GM18502 (cell line): ENCODE results near the gene FOXN3.
A peak's percentile ranks its signal among the peaks of the same experiment; 100 is the strongest.

Experiments
- ATAC-seq: cut with Tn5 transposase; IDR thresholded peaks from one replicate; pipeline ENCODE4 v1.9.1; 2021; ENCODE audit warnings: mild to moderate bottlenecking; ENCODE audit not compliant: unreplicated experiment, poor library complexity

The FOXN3 gene

DNA sequence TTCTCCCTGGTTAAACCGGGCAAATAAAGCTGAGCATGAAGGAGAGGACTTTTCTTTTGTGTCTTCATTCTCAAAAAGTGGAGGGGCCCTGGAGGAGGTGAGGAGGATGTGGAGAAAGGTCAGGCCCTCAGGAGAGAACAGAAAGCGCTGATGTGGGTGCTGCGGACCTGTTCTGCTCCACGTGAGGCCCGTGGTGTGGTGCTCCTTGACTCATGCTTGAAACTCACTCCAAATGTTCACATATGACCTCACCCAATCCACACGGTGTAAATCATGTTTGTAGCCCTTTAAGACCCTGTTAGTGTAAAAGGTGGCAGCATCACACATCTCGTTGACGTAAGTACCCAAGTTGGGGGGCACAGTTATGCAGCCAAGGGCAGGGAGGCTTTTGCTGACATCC lies 126.2 kb downstream of the FOXN3 start:
- no peak for ATAC-seq

- ATAC-seq: no peak
Observed at GRCh38 chr14:89289477-89289876, 127.6 kb downstream of the FOXN3 start.

DNA sequence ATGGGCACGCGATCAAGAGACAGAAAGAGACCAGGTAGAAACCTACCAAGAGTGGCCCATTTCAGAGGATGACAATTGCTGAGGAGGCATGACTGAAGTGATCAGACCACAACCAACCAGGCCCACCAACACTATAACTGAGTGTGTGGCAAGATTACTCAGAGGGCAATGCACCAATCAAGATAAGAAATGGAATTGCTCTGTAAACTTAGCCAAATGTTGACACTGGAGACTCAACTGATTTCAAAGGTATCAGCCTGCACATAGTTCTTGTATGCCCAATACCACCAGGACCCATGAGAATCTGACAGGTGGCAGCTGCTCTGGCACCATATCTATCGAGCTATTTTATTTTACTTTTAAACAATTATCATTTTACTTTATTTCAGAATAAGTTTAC lies 128.9 kb downstream of the FOXN3 start:
- no peak for ATAC-seq

DNA sequence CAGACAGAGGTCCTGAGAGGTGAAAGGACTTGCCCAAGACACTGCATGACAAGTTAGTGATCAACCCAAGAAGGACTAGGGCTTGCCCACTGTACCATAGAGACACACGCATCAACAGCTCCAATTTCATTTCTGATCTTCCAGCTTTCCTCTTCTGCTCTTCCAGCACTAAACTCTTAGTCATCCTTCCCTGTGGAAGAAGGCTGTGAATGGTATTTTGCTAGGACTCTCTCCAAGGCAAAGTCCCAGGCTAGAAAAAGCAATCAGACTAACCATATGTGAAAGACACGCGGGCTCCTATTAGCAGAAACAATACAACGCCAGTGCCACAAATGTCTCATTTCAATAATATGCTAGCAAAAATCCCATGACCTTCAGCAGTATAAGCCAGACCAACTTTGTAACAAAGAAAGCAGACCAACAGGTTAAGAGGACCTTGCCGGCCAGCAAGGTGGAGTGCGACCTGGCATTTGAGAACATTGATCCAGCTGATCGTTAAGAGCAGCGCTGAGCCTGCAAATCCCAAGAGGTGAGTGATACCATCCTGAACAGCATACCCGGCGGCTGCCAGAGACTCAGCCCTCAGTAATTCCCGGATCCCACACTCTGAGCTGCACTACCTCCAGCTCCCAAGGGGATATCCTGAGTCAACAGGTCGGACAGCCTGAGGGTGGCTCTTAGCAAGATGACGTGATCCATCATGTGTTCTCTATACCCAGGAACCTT lies 132.5 kb downstream of the FOXN3 start:
- ATAC-seq: no peak

GRCh38 chr14:89283327-89284060 lies 133.5 kb downstream of the FOXN3 start:
- ATAC-seq: peak; percentile 71

DNA sequence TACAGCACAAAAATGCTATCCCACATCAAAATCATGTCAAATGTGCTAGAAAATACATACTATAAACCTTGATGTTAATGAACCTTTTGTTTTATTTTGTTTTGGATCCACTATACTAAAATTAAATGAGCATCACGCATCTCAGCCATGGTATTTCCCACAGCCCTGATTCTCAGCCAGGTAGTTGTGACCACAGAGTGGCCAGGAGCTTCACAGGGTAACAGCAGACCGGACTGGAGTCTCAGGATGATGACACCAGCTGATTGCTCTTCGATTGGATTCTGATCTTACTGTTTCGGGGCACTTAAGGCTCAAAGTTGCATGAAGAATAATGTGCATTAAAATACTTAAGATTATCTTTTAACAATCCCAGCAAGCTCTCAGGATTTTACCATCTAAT lies 134.8 kb downstream of the FOXN3 start:
- no peak for ATAC-seq

GRCh38 chr14:89280600-89280999 lies 136.4 kb downstream of the FOXN3 start:
- no peak for ATAC-seq

DNA sequence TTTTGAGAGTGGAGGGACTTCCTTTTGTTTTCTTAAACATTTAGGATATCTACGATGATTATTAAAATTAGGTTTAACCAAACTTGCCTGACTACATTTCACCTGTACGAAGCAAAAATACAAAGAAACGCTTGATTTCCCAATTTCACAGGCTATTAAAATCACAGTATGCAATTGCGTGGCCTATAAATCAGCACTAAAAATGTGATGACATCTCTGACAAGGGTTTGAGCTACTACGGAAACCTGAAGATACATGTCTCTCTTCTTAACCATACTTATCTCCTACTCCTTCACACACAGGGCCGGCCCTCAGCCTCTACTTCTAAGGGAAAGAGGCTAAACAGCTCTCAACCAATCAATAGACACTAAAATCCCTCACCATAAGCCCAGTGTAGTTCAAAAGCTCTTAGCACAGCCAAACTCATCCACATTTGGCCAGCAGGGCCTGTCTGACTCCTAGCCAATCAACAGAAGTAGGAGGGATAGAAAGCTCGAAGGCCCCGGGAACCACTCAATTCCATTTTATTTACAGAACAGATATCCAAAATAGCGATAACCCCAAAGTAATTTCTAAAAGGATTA lies 137.3 kb downstream of the FOXN3 start:
- no peak for ATAC-seq

DNA sequence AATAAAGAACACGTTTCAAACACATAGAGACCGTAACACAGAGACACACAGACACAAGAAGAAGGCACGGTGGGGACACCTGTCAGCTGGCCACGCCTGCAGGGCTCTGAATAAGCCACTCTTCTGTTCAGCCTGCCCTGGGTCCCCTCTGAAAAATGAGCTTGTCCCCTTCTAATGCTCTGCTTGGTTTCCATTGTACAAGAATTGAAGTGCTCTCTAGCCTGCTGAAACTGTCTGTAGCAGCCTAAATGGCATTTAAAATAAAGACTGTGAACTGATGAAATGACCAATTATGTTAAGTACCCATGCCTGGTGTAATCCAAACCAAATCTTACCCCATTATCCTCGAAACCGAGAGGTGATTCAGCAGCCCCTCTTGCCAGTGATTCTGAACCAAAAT lies 139.8 kb downstream of the FOXN3 start:
- no peak for ATAC-seq

DNA sequence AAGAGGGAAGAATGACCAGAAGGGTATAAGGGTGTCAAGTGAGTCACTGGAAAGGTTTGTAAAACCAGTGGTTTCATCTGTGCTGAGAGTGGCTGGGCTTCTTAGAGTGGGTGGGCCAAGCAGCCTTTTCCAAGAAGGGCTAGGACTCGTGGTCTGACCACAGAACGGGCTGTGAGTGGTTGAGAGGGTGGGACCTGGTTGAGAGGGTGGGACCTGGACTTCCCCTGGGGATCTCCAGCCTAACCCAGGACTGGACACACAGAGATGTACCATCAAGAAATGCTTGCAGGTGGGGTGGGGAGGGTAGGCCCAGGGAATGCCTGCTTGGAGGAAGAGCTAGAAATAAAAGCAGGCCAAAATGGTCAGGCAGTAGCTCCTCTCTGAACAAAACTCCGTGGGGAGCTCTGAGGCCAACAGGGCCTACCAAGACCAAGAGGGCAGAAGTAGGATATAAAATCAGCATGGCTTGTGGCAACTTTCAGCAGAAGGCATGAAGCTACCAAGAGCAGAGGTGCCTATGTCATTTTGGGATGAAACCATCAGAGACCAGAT lies 140.5 kb downstream of the FOXN3 start:
- ATAC-seq: peak; percentile 97

DNA sequence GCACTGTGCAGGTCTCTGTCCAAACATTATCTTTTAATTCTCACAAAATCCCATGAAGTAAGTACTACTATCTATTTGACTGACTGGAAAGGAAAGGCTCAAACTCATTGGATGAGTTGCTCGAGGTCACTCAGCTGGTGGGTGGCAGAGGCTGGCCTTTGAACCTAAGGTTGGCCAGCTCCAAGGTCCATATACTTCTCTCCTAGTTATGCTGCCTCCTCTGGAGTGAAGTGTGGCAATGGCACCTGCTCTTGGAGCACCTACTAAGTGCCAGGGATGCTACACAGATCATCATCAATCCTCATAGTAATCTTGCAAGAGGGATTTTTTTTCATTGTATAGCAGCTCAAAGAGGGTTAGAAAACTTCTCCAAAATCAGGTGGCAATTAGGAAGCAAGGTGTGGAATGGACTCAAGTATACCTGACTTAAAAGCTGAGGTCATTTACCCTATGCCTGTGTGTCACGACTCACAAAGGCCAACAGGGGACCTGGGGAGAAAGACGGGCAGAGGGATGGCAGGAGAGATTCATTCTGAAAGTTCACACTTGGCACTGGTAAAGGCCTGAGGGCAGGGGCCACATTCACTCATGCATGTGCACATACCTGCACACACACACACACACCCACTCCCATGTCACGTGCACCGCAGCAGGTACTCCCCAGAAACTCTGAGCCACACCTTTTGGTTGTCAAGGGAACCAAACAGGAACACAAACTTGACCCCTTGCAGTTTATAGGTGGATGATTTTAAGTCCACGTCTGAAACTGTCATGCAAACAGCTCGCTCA lies 146.4 kb downstream of the FOXN3 start:
- ATAC-seq: no peak

GRCh38 chr14:89269404-89269803 lies 147.6 kb downstream of the FOXN3 start:
- ATAC-seq: no peak

GRCh38 chr14:89268514-89268913 lies 148.5 kb downstream of the FOXN3 start:
- ATAC-seq: no peak

DNA sequence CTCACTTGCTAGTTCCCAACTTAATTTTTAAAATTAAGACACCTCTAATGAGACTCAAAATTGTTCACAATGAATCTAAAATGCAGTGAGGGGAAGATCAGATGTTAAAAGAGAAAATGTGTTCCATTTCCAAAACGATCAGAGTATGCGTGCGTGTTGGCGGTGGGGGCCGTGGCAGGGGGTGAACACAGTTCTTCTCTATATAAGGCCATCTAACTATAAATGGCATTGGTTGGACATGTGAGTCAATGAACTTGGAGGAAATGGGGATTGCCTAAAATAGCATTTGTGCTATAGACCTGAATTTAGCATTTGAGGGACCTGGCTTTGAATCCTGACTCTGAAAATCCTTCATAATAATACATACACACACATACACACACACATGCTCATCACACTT lies 149.4 kb downstream of the FOXN3 start:
- ATAC-seq: no peak

GRCh38 chr14:89267163-89267562 lies 149.9 kb downstream of the FOXN3 start:
- no peak for ATAC-seq

GRCh38 chr14:89266754-89267153 lies 150.3 kb downstream of the FOXN3 start:
- no peak for ATAC-seq

- no peak for ATAC-seq
Observed at GRCh38 chr14:89265234-89265633, 151.8 kb downstream of the FOXN3 start.

- no peak for ATAC-seq
Observed at GRCh38 chr14:89264196-89264800, 152.7 kb downstream of the FOXN3 start.

DNA sequence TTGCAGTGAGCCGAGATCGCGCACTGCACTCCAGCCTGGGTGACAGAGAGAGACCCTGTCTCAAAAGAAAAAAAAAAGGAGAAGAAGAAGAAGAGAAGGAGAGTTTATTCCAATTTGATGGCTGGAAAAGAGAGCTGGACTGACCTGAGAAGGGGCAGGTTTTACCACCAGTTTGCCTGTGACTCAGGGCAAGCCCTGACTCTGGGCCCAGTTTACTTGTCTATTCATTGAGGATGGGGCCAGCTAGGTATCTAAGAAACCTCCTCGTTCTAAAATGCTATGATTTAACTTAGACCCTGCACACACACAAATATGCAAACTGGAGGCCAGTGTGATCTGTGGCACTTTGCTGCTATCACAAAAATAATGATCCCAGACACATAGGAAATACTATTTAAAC lies 155.0 kb downstream of the FOXN3 start:
- ATAC-seq: no peak

DNA sequence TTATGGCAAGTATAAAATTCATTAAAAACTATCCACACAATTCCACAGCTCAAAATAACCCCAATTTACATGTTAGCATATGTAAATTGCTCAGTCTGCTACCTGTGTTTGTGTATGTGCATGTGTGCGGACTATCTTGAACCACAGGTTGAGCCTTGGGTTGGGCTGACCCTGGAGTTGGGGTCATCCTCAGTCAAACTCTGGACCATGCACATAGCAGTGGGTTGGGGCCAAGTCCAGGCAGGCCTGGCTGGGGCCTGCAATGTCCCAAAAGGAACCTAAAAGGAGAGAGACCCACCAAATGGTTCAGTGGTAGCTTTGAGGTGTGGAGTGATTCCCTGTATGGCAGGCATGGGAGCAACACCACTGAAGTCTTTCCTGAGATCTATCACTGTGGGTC lies 156.1 kb downstream of the FOXN3 start:
- ATAC-seq: no peak
